GM23338 (cell line): Measurements from ENCODE around the gene VSIG10. TPM values are rescaled to one million over a fixed set of nuclear protein-coding genes. Genes with fewer than 3 reads are reported as not detected.

ENCODE experiments used
- ATAC-seq: fragments of 200-7000 bp; cut with Tn5 transposase; 3 replicates; pipeline ENCODE4 v1.9.1; 2020
- DNase-seq: peaks from one replicate; pipeline ENCODE4 v3.0.0-alpha.2; 2015; ENCODE audit warnings: low spot score
- H2AFZ ChIP-seq: fragments of 200-600 bp; sonication (generic); 2 replicates; pipeline ENCODE4 v1.8.0; 2016; ENCODE audit warnings: antibody characterized with exemption, mild to moderate bottlenecking, moderate library complexity
- H3F3A ChIP-seq: fragments of 200-600 bp; sonication (generic); replicated peaks from 2 replicates; pipeline ENCODE4 v1.8.0; 2017; ENCODE audit warnings: antibody characterized with exemption, mixed run types, low read depth
- H3K27ac ChIP-seq: fragments of 200-600 bp; sonication (generic); 2 replicates; pipeline ENCODE4 v1.6.1; 2016; ENCODE audit warnings: low read depth
- H3K27me3 ChIP-seq: fragments of 200-600 bp; sonication (generic); 2 replicates; pipeline ENCODE4 v1.8.0; 2016; ENCODE audit warnings: mild to moderate bottlenecking, mixed run types, moderate library complexity; ENCODE audit not compliant: insufficient read depth
- H3K36me3 ChIP-seq: fragments of 200-600 bp; sonication (generic); 2 replicates; pipeline ENCODE4 v1.8.0; 2016; ENCODE audit warnings: mild to moderate bottlenecking; ENCODE audit not compliant: insufficient read depth
- H3K4me1 ChIP-seq: fragments of 200-600 bp; sonication (generic); 2 replicates; pipeline ENCODE4 v1.8.0; 2016; ENCODE audit warnings: mild to moderate bottlenecking, moderate library complexity; ENCODE audit not compliant: insufficient read depth
- H3K4me2 ChIP-seq: fragments of 200-600 bp; sonication (generic); 2 replicates; pipeline ENCODE4 v1.7.1; 2017; ENCODE audit warnings: mixed run types
- H3K4me3 ChIP-seq: fragments of 200-600 bp; sonication (generic); 2 replicates; pipeline ENCODE4 v1.6.1; 2016; ENCODE audit warnings: mixed run types
- H3K79me2 ChIP-seq: fragments of 200-600 bp; sonication (generic); replicated peaks from 2 replicates; pipeline ENCODE4 v1.8.0; 2017; ENCODE audit warnings: mild to moderate bottlenecking; ENCODE audit not compliant: insufficient read depth
- H3K9me2 ChIP-seq: fragments of 200-600 bp; sonication (generic); 2 replicates; pipeline ENCODE4 v1.8.0; 2017; ENCODE audit not compliant: insufficient read depth
- H4K20me1 ChIP-seq: fragments of 200-600 bp; sonication (generic); replicated peaks from 2 replicates; pipeline ENCODE4 v1.8.0; 2017; ENCODE audit warnings: mild to moderate bottlenecking; ENCODE audit not compliant: insufficient read depth
- H3K27ac Mint-ChIP-seq: 2 replicates; pipeline ENCODE4 v1.8.0; 2020; ENCODE audit warnings: inconsistent platforms, mild to moderate bottlenecking, moderate library complexity, mixed read lengths
- H3K27me3 Mint-ChIP-seq: 3 replicates; pipeline ENCODE4 v1.8.0; 2022; ENCODE audit warnings: low read depth, mild to moderate bottlenecking, moderate library complexity, mixed read lengths, inconsistent platforms; ENCODE audit not compliant: insufficient read depth, poor library complexity
- H3K36me3 Mint-ChIP-seq: 3 replicates; pipeline ENCODE4 v1.8.0; 2021; ENCODE audit warnings: low read depth, mild to moderate bottlenecking, inconsistent platforms, moderate library complexity, mixed read lengths
- H3K4me1 Mint-ChIP-seq: 3 replicates; pipeline ENCODE4 v1.8.0; 2020; ENCODE audit warnings: mild to moderate bottlenecking, inconsistent platforms, mixed read lengths
- H3K4me3 Mint-ChIP-seq: 3 replicates; pipeline ENCODE4 v1.8.0; 2021; ENCODE audit warnings: moderate library complexity, mild to moderate bottlenecking, inconsistent platforms, mixed read lengths
- H3K9me3 Mint-ChIP-seq: 3 replicates; pipeline ENCODE4 v1.8.0; 2020; ENCODE audit warnings: moderate library complexity, mild to moderate bottlenecking, inconsistent platforms, mixed read lengths
- CREB1 ChIP-seq: fragments of 250-450 bp; sonication (Bioruptor Pico); IDR thresholded peaks from 2 replicates; pipeline ENCODE4 v1.5.0; 2020; ENCODE audit warnings: low read depth, mild to moderate bottlenecking, moderate library complexity
- ETS1 ChIP-seq: IDR thresholded peaks from 2 replicates; pipeline ENCODE4 v1.6.1; 2016; ENCODE audit warnings: antibody characterized with exemption
- EZH2 ChIP-seq: fragments of 200-600 bp; sonication (generic); IDR thresholded peaks from one replicate; pipeline ENCODE4 v1.8.0; 2017; ENCODE audit warnings: antibody characterized with exemption, mild to moderate bottlenecking, low read depth; ENCODE audit not compliant: unreplicated experiment
- EZH2phosphoT487 ChIP-seq: fragments of 200-600 bp; sonication (generic); IDR thresholded peaks from one replicate; pipeline ENCODE4 v1.8.1; 2018; ENCODE audit warnings: antibody characterized with exemption; ENCODE audit not compliant: unreplicated experiment
- JUNB ChIP-seq: IDR thresholded peaks from one replicate; pipeline ENCODE4 v1.6.1; 2016; ENCODE audit warnings: antibody characterized with exemption; ENCODE audit not compliant: unreplicated experiment
- NANOG ChIP-seq: IDR thresholded peaks from 2 replicates; pipeline ENCODE4 v1.6.1; 2016; ENCODE audit warnings: antibody characterized with exemption, borderline replicate concordance
- POLR2AphosphoS5 ChIP-seq: IDR thresholded peaks from 2 replicates; pipeline ENCODE4 v1.6.1; 2016; ENCODE audit warnings: antibody characterized with exemption, low read depth
- REST ChIP-seq: IDR thresholded peaks from one replicate; pipeline ENCODE4 v1.6.1; 2018; ENCODE audit warnings: antibody characterized with exemption; ENCODE audit not compliant: unreplicated experiment
- polyA plus RNA-seq: library from polyadenylated mRNA; unstranded; fragments of >200 nt; fragmentation: Nextera tagmentation; extraction: Ambion mirVana; gene quantifications from 2 replicates; pipeline ENCODE4 v1.2.1, GENCODE V29; 2016
- total RNA-seq: library from RNA; depleted of rRNA; stranded (reverse); fragments of >200 nt; shearing (Covaris generic); gene quantifications from 2 replicates; pipeline ENCODE4 v1.2.3, GENCODE V29; 2014

Gene VSIG10
- total and polyA plus RNA-seq, 2 experiments from 2014 or later, result 52.1 to 98.5 TPM

- H3K27me3 ChIP-seq, result no peaks in the 10 kb centered on the region
- peaks cover 14% of the 10 kb centered on the region for H3F3A ChIP-seq
- no peak overlapping the region for H2AFZ ChIP-seq
- Mint-ChIP-seq H3K4me1 (peaks cover 19% of the 10 kb centered on the region), H3K9me3 (peaks cover 9% of the 10 kb centered on the region; the same call in 2 of the 3 replicates), H3K27me3 (peaks cover 11% of the 10 kb centered on the region), H3K36me3 (peaks cover 25% of the 10 kb centered on the region), H3K4me3 (no peak overlapping the region), H3K27ac (no peak overlapping the region)
- DNase-seq, result no peak
- H3K9me2 ChIP-seq, result no peaks in the 10 kb centered on the region
- H3K4me3 ChIP-seq, result no peak overlapping the region
- H3K27ac ChIP-seq, result no peak overlapping the region
- no peak overlapping the region for H3K4me2 ChIP-seq
- peaks cover 12% of the 10 kb centered on the region for H3K4me1 ChIP-seq
- ATAC-seq, result no peak
- H3K36me3 ChIP-seq, result no peaks in the 10 kb centered on the region
- TF ChIP-seq ETS1, result no peak
- no peak for TF ChIP-seq REST
- no peak for TF ChIP-seq NANOG
- TF ChIP-seq EZH2, result no peak
- no peak for TF ChIP-seq POLR2AphosphoS5
- no peak for TF ChIP-seq EZH2phosphoT487
- no peak for TF ChIP-seq JUNB
- H4K20me1 ChIP-seq, result no peaks in the 10 kb centered on the region
- H3K79me2 ChIP-seq, result no peaks in the 10 kb centered on the region
Measured at GRCh38 chr12:118124333-118124874, 20.6 kb upstream of the VSIG10 start.

- Histone ChIP-seq H3K4me3 (no peak overlapping the region), H3F3A (peaks cover 17% of the 10 kb centered on the region), H3K36me3 (no peaks in the 10 kb centered on the region), H3K27ac (peak overlapping the region; percentile 85), H2AFZ (no peak overlapping the region), H3K79me2 (no peaks in the 10 kb centered on the region), H4K20me1 (no peaks in the 10 kb centered on the region), H3K9me2 (no peaks in the 10 kb centered on the region), H3K4me2 (no peak overlapping the region), H3K27me3 (no peaks in the 10 kb centered on the region), H3K4me1 (peaks cover 12% of the 10 kb centered on the region)
- no peak for TF ChIP-seq POLR2AphosphoS5
- TF ChIP-seq REST, result no peak
- TF ChIP-seq CREB1, result no peak
- peaks cover 23% of the 10 kb centered on the region for H3K4me1 Mint-ChIP-seq
- H3K36me3 Mint-ChIP-seq, result peaks cover 18% of the 10 kb centered on the region
- H3K9me3 Mint-ChIP-seq, result no peaks in the 10 kb centered on the region; the same call in 1 of the 3 replicates
- DNase-seq (no peak), ATAC-seq (no peak)
- H3K4me3 Mint-ChIP-seq, result no peak overlapping the region
- H3K27me3 Mint-ChIP-seq, result peaks cover 18% of the 10 kb centered on the region
- H3K27ac Mint-ChIP-seq, result peak overlapping the region; percentile 91
Measured at GRCh38 chr12:118122264-118122663, 18.5 kb upstream of the VSIG10 start.
